Ureter (tissue), 1 donor: Measurements from ENCODE around the gene DAZ3. TPM values are rescaled to one million over a fixed set of nuclear protein-coding genes. Genes with fewer than 3 reads are reported as not detected.
"Not testable (repeated sequence)": the region's sequence is repeated elsewhere in the genome, so short reads cannot be mapped to it uniquely, and the experiment has no call there.

Experiments used
- DNase-seq: peaks from one replicate; pipeline ENCODE4 v3.0.0-alpha.2; 2020; ENCODE audit warnings: low spot score
- total RNA-seq: library from RNA; stranded (reverse); gene quantifications from one replicate; pipeline ENCODE4 v1.2.4, GENCODE V29; 2023
- donor health status: DM: yes; HTN: yes; CAD: no.

The DAZ3 gene, protein sequence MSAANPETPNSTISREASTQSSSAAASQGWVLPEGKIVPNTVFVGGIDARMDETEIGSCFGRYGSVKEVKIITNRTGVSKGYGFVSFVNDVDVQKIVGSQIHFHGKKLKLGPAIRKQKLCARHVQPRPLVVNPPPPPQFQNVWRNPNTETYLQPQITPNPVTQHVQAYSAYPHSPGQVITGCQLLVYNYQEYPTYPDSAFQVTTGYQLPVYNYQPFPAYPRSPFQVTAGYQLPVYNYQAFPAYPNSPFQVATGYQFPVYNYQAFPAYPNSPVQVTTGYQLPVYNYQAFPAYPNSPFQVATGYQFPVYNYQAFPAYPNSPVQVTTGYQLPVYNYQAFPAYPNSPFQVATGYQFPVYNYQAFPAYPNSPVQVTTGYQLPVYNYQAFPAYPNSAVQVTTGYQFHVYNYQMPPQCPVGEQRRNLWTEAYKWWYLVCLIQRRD
- not detected for total RNA-seq

DNA sequence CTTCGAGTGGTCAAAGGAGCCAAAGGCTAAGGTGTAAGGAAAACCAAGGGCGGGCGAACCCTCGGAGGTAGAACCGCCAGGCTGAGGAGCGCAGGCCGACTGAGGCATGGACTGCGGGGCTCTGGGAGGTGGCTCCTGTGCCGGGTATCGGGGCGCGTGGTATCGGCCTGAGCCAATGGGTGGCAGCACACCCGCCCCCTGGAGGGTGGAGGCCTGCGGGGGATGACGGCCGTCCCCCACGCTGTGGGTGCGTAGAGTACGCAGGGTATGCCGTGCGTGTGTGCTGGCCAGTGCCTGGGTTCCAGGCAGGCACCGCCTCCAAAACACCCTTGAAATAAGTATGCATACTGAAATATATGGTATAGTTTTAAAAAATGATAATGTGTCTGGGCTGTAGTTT is at the start of gene DAZ3:
DAZ3 (minus strand) TSS at position 101 of the 400 bp plus-strand sequence. CDS start 208 bp downstream, outside the sequence.
- not testable (repeated sequence) for DNase-seq

DNA sequence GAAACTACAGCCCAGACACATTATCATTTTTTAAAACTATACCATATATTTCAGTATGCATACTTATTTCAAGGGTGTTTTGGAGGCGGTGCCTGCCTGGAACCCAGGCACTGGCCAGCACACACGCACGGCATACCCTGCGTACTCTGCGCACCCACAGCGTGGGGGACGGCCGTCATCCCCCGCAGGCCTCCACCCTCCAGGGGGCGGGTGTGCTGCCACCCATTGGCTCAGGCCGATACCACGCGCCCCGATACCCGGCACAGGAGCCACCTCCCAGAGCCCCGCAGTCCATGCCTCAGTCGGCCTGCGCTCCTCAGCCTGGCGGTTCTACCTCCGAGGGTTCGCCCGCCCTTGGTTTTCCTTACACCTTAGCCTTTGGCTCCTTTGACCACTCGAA is 20.4 kb upstream of the DAZ3 start, which contains the start of gene DAZ4:
DAZ4 (plus strand) TSS at position 301 of the 400 bp plus-strand sequence. CDS start 208 bp downstream, outside the sequence.
- DNase-seq: not testable (repeated sequence)

DNA sequence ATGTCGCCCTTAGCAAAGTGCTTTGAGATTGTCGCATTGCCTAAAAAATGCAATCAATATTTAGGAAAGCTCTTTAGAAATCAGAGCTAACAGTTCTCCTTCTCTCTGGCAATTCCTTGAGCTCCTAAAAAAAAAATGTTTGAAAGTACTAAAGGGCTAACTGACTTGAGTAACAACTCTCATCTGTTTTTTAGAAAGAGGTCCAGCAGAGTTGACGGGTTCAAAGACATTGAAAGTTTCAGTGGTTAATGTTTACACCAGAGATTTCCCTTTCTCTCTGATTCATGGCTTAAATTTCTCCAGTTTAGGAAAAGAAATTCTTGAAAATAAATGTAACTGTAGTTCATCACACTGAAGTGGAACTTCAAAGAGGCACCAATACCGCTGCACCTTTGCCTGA is 11.9 kb upstream of the DAZ3 start:
- DNase-seq: not testable (repeated sequence)

DNA sequence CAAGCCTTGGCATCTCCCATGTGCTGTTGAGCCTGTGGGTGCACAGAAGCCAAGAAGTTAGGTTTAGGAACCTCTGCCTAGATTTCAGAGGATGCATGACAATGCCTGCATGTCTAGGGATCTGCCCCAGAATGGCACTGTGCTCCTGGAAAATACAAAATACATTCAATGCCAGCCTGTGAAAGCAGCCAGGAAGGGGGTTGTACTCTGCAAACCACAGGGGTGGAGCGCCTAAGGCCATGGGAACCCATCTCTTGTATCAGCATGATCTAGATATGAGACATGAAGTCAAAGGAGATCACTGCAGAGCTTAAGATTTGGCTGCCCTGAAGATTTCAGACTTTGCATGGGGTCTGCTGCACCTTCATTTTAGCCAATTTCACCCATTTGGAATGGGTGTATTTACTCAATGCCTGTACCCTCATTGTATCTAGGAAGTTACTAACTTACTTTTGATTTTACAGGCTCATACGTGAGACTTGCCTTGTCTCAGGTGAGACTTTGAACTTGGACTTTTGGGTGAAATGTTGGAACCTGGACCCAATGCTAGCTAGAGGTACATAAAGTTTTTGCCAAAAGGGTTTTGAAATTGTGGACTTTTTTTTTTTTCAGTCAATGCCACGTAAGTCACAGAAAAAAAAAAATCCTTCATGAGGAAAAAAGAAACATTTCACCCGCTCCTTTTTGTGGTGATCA is 11.1 kb upstream of the DAZ3 start:
- not testable (repeated sequence) for DNase-seq

DNA sequence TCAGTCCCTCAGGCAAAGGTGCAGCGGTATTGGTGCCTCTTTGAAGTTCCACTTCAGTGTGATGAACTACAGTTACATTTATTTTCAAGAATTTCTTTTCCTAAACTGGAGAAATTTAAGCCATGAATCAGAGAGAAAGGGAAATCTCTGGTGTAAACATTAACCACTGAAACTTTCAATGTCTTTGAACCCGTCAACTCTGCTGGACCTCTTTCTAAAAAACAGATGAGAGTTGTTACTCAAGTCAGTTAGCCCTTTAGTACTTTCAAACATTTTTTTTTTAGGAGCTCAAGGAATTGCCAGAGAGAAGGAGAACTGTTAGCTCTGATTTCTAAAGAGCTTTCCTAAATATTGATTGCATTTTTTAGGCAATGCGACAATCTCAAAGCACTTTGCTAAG is 8.6 kb upstream of the DAZ3 start:
- DNase-seq: not testable (repeated sequence)

Other genes with a start within 250 kb of the DAZ3 start
- gene BPY2B, start 195.4 kb downstream of the DAZ3 start, total RNA-seq: not detected
- not detected for gene DAZ4, start 20.5 kb upstream of the DAZ3 start, total RNA-seq
- not detected for gene BPY2C, start 238.7 kb upstream of the DAZ3 start, total RNA-seq